ENCODE measurements around the gene LEAP2. TPM values are rescaled to one million over a fixed set of nuclear protein-coding genes. Genes with fewer than 3 reads are reported as not detected.

The LEAP2 gene
- total RNA-seq, 2 experiments from 2014 or later, result 0.30 to 0.31 TPM

- no peaks in the 10 kb centered on the region for H3K4me1 ChIP-seq (ENCODE audit: insufficient read depth, low read length)
- H3K27me3 Mint-ChIP-seq, result peaks cover 5% of the 10 kb centered on the region
- H3K4me3 Mint-ChIP-seq, result no peak overlapping the region
- POLR2A ChIA-PET, result no interaction called here
- no peaks in the 10 kb centered on the region for H3K36me3 ChIP-seq (ENCODE audit: insufficient read depth, low read length)
- TF ChIP-seq CTCF (IDR thresholded peaks at IDR 0.05), result no peak
- no peaks in the 10 kb centered on the region for H3K36me3 Mint-ChIP-seq (ENCODE audit: low read depth)
- no peak overlapping the region for H3K27ac ChIP-seq (ENCODE audit: low read depth in 1 of 2, low read length in 2 of 2)
- H3K9me3 Mint-ChIP-seq, result no peaks in the 10 kb centered on the region
- H3K4me3 ChIP-seq (ENCODE audit: low read length), result no peak overlapping the region
- intact Hi-C loops (cut with DNase I, micrococcal nuclease), result no loop called here
- no peaks in the 10 kb centered on the region for H3K27me3 ChIP-seq (ENCODE audit: control insufficient read depth in 1 of 2, insufficient read depth in 2 of 2, low read length in 2 of 2)
- DNase-seq, result no peak
- H3K9me3 ChIP-seq (ENCODE audit: control insufficient read depth in 1 of 2, insufficient read depth in 1 of 2, low read length in 2 of 2), result no peaks in the 10 kb centered on the region
- CTCF ChIA-PET, result no interaction called here
- no peak overlapping the region for H3K27ac Mint-ChIP-seq
- ATAC-seq (ENCODE audit: poor library complexity), result no peak
- no peaks in the 10 kb centered on the region for H3K4me1 Mint-ChIP-seq (ENCODE audit: low read depth)
Observed at GRCh38 chr5:132836852-132837251, 36.6 kb upstream of the LEAP2 start.

- POLR2A ChIA-PET, result no interaction called here
- H3K27me3 ChIP-seq (ENCODE audit: control insufficient read depth in 1 of 2, insufficient read depth in 2 of 2, low read length in 2 of 2), result no peaks in the 10 kb centered on the region
- Mint-ChIP-seq H3K27me3 (peaks cover 2% of the 10 kb centered on the region), H3K27ac (no peak overlapping the region), H3K9me3 (no peaks in the 10 kb centered on the region), H3K36me3 (ENCODE audit: low read depth) (no peaks in the 10 kb centered on the region), H3K4me1 (ENCODE audit: low read depth) (no peaks in the 10 kb centered on the region), H3K4me3 (no peak overlapping the region)
- intact Hi-C loops (cut with DNase I, micrococcal nuclease), result no loop called here
- no peak for TF ChIP-seq CTCF (IDR thresholded peaks at IDR 0.05)
- DNase-seq, result no peak
- CTCF ChIA-PET, result no interaction called here
- no peaks in the 10 kb centered on the region for H3K9me3 ChIP-seq (ENCODE audit: control insufficient read depth in 1 of 2, insufficient read depth in 1 of 2, low read length in 2 of 2)
- H3K4me3 ChIP-seq (ENCODE audit: low read length), result no peak overlapping the region
- H3K36me3 ChIP-seq (ENCODE audit: insufficient read depth, low read length), result no peaks in the 10 kb centered on the region
- no peak overlapping the region for H3K27ac ChIP-seq (ENCODE audit: low read depth in 1 of 2, low read length in 2 of 2)
- no peak for ATAC-seq (ENCODE audit: poor library complexity)
- H3K4me1 ChIP-seq (ENCODE audit: insufficient read depth, low read length), result no peaks in the 10 kb centered on the region
Observed at GRCh38 chr5:132837868-132838267, 35.6 kb upstream of the LEAP2 start.

- DNase-seq, result no peak
- Histone ChIP-seq H3K9me3 (ENCODE audit: control insufficient read depth in 1 of 2, insufficient read depth in 1 of 2, low read length in 2 of 2) (no peaks in the 10 kb centered on the region), H3K27ac (ENCODE audit: low read depth in 1 of 2, low read length in 2 of 2) (no peak overlapping the region), H3K27me3 (ENCODE audit: control insufficient read depth in 1 of 2, insufficient read depth in 2 of 2, low read length in 2 of 2) (no peaks in the 10 kb centered on the region), H3K36me3 (ENCODE audit: insufficient read depth, low read length) (no peaks in the 10 kb centered on the region), H3K4me3 (ENCODE audit: low read length) (no peak overlapping the region), H3K4me1 (ENCODE audit: insufficient read depth, low read length) (no peaks in the 10 kb centered on the region)
- CTCF ChIA-PET, result interaction anchor here (1.4 kb wide), 1 partner anchor 8 kb away, joined by 3 read pairs; the partner anchor contains the start of gene SHROOM1
- H3K27me3 Mint-ChIP-seq, result no peaks in the 10 kb centered on the region
- intact Hi-C loops (cut with DNase I, micrococcal nuclease), result no loop called here
- no peaks in the 10 kb centered on the region for H3K4me1 Mint-ChIP-seq (ENCODE audit: low read depth)
- TF ChIP-seq CTCF (IDR thresholded peaks at IDR 0.05), result no peak
- no peaks in the 10 kb centered on the region for H3K9me3 Mint-ChIP-seq
- H3K4me3 Mint-ChIP-seq, result no peak overlapping the region
- POLR2A ChIA-PET, result no interaction called here
- no peaks in the 10 kb centered on the region for H3K36me3 Mint-ChIP-seq (ENCODE audit: low read depth)
- ATAC-seq (ENCODE audit: poor library complexity), result no peak
- no peak overlapping the region for H3K27ac Mint-ChIP-seq
Observed at GRCh38 chr5:132838516-132839282, 34.8 kb upstream of the LEAP2 start.
